Kidney tubule cell (primary cell): ENCODE results near the gene C10orf53.
"Not testable (repeated sequence)": the region's sequence is repeated elsewhere in the genome, so short reads cannot be mapped to it uniquely, and the experiment has no call there.

ENCODE experiments used
- DNase-seq: peaks from one replicate; pipeline ENCODE4 v3.0.0-alpha.2; 2018; ENCODE audit warnings: low spot score

C10orf53 gene

DNA sequence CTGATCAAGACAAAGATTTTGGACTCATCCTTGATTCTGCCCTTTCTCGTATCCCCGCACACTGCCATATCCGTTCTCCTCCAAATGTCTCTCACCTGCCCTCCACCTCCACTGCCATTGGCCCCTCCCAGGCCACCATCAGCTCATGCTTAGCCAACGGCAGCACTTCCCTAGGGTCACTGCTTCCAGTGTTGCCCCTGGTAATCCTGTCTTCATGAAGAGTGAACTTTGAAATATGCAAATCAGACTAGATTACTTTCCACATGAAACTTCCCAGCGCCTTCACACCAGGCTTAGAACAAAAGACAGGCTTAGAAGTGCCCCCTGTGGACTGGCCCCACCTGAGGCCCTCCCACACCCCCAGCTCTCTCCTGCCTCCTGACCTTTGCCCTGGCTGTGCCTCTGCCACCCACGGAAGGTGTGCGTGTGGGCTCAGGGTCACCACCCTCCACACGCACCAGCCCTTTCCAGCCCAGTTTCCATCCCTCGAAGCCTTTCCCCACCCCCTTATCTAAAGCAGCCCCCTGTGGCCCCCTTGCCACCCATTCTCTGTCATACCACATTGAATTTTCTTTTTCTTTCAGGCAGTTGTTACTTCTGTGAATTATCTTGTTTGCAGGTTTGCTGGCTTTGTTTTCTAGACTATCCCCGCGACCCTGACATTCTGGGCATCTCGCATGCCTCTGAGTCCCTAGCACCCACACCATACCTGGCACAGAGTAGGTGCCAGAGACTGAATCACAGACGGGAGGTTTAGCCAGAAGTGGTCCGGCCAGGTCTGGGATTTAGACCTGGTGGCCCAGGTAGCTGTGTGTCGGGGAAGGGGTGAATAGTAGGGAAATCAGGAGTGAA, 26.8 kb upstream of the C10orf53 start:
- DNase-seq = no peak

DNA sequence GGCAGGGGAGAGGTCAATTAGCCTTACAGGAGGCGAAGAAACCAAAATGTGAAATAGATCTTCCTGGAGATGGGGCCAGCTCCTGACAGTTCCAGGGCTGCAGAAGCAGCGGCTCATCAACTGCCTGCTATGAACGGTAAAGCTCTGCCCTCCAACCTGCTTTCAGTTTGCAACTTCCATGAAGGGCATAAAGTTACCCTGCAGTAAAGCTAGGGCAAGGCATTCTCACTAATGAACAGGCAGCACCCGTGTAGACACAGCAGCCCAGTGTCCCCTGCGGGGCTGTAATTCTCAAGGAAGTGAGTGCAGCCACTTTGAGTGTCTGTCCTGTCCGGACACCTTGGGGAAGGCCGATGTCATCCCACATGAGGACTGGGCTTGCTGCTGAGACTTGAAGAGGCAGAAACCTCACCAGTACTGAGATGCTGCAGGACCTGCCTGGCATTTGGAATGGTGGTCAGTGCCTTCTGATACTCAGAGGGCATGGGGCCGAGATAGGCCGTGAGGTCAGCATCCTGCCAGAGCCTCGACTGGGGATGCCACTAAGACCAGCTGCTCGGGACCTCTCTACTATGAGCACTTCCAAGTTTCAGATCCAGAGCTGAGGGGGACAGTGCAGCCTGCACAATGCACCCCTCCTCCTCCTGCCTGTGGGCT, 26.1 kb upstream of the C10orf53 start:
- DNase-seq = no peak

DNA sequence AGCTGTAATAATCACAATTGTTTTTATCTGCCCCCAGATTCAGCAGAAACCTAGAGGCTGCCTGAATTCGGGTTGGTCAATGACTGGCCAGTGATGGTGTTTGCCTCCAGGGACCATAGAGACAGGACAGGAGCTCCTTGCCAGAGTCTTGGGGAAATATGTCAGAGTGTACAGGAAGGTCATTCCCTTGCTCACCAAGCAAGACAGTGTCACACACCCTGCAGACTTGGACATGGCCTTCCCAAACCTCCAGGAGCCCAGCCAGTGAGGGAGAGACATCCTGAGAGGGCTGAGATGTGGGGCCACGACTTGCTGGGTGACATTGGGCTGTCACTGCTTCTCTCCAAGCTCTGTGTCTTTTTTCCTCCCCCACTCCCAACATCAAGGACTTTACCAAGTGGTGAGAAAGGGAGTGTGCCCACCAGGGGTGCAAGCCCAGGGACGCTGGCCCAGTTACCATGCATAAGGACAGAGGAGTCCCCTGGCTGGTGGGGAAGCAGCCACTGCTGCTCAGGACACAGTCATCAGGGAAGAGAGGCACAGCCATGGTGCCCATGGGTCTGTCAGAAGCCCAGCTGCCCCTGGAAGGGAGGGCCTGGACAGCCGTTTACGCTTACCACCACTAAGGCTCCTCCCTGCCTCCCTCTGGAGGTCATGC, 25.3 kb upstream of the C10orf53 start:
- DNase-seq = no peak

DNA sequence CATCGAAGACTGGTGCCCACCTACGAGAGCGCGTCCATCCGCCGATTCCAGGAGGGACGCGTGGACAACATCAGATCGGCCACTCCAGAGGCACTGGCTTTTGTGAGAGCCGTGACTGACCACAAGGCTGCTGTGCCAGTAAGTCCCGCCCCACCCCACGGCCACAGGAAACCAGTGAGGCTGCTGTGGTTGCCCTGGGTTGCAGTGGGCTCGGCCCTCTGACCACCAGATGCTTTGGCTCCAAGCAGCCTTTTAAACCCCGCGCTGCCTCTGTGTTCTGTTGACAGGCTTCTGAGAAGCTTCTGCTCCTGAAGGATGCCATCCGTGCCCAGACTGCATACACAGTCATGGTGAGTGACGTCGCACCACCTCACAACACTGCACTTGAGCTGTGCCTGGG, 24.4 kb upstream of the C10orf53 start:
- no peak for DNase-seq

DNA sequence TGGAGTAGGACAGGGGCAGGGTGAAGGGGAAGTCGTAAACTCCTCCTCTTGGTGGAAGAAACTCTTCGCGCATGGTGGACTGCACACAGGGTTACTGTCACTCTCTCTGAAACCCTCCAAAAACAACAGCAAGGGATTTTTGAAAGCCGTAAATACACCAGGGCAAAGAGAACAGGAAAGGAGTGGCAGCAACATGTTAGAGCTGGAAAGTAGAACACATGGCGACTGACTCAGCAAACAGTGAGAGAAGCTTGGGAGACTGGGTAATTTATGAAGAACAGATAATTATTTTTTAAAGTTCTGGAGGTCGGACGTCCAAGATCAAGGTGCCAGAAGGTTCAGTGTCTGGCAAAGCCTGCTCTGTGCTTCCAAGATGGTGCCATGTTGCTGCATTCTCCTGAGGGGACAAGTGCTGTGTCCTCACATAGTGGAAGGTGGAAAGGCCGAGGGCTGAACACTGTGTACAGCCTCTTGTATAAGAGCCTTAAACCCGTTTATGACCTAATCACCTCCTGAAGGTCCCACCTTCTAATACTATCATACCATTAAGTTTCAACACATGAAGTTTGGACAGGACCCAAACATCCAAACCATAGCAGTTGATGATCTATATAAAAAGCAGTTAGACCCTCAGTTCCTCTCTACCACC, 22.5 kb upstream of the C10orf53 start:
- DNase-seq = no peak

DNA sequence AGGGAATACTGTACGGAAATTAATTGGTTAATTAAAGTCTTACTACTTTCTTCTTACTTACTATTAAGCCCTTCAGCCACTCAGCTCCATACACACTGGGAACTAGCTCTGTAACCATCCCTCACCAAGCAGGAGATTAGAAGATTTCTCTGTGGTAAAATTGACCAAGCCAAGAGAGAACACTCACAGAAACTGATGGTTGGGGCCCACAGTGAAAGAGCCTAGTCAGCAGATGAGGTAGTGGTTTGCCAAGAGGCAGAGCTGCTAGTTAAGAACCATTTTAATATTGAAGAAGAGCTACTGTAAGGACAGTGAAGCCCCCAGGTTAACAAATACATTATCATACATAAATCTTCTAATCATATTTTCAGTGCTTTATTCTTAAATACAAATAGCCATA, 21.8 kb upstream of the C10orf53 start:
- DNase-seq = no peak

DNA sequence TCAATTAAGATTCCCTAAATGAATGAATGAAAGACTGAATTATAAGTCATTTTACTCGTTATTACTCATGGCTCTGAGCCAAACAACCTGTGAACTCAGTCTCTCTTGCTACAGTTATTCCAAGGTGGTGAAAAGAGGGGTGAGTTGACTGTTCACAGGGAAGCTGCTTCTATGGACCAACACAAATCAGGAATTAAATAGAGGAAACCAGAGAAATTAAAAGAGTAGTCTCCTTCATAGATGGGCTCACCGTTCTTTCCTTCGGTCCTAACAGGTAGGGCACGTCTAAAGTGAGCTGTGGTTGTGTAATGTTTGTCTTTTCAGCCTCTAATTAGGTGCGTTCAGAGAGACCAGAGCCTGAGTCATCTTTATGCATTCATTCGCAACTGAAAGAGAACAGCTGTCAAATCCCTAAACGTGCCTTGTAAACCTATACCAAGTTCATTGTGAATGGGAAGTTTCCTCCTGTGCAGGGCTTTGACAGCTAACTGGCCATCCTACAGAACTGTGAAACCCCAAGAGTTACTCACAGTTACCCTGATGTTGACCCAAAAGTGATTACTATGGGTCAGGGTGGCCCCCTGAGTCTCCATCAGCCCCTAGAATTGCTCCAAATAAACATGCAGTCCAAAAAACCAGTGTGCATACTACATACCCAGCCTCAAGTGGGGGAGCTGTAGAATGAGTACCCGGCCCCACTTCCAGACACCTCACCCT, 18.2 kb upstream of the C10orf53 start:
- DNase-seq = peak; percentile 28

DNA sequence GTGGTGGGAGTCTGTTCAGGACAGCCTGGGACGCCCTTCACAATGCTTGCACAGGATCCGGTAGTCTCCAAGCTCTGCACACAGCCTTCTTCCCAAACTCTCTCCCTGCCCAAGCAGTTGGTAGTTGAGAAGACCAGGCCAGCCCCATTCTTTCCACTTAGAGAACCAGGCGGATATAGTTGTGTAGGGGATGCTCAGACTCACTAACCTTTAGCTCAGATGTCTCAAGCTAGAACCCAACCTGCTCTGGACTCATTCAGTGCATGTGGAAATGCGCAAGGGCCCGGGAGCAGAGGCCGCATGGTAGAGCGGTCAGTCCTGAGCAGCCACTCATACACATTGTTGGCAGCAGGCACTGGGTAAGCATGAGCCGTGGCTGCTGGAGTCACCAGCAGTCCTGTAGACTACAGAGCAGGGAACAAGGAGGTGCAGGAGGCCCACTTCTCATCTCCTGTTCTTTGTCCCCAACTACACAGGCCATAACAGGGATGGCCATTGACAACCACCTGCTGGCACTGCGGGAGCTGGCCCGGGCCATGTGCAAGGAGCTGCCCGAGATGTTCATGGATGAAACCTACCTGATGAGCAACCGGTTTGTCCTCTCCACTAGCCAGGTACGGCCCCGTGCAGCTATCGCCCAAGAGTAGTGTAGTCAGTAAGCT, 17.2 kb upstream of the C10orf53 start:
- no peak for DNase-seq

DNA sequence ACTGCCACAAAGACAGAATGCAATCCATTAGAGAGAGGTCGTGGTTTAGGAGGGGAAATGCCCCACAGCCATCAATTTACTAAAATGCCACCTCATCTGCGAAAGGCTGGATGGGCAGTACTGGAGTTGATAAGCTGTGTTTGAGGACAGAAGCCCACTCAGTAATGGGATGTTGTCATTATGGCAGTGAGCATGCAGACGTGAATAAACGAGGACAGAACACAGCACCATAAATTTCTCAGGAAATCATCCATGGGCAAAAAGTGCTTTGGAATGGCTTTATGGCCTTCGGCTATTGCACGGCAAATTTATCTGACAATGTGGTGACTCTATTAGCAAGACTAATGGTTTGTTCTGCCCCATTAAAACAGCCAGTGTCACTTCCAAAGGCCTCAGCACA, 15.9 kb upstream of the C10orf53 start:
- no peak for DNase-seq

DNA sequence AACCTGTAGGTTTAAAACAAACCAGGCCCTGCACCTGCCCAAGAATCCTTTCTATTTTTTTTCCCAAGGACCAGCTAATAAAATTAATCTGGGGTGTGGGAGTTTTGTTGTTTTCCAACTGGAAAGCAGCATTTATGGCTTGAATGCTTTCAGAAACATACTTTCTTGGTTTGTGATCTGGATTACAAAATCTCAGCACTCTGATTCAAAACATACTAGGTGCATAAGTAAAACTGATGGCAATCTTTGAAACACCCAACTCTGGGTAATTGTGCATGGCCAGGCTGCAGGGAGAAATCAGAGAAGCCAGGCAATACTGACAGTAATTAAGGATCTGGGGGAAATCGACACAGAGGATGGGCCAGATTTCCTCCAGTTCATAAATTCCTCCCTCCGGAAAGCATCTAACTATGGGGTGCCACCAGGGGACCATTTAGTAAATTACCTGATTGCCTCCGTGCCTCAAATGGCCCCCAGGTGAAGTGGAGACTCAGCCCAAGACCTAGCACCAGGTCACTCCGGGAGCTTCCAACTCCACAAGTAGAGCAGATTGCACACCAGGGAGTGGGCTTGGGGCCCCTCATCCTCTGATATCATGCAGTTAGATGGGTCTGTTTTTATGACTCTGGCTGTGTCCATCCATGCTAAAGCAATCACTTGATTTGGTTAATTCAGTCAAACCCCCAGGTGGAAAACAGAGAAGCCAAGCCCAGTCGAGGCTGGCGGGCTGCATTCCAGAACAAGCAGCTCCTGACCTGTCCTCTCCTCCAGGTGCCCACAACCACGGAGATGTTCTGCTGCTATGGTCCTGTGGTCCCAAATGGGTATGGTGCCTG, 15.2 kb upstream of the C10orf53 start:
- no peak for DNase-seq

DNA sequence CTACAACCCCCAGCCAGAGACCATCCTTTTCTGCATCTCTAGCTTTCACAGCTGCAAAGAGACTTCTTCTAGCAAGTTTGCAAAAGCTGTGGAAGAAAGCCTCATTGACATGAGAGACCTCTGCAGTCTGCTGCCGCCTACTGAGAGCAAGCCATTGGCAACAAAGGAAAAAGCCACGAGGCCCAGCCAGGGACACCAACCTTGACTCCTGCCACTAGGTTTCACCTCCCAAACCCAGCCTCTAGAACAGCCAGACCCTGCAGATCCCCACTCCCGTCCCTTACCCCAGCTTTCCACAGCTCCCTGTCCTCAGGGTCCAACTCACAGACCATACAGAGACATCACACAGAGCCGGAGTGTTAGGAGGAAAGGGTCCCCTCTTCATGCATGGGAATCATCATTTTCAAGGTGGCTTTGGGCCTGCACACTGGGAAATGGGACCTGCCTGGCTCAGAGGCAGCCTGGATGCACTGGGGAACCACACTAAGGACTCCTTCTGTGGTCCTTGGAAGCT, 14.6 kb upstream of the C10orf53 start:
- DNase-seq = no peak

DNA sequence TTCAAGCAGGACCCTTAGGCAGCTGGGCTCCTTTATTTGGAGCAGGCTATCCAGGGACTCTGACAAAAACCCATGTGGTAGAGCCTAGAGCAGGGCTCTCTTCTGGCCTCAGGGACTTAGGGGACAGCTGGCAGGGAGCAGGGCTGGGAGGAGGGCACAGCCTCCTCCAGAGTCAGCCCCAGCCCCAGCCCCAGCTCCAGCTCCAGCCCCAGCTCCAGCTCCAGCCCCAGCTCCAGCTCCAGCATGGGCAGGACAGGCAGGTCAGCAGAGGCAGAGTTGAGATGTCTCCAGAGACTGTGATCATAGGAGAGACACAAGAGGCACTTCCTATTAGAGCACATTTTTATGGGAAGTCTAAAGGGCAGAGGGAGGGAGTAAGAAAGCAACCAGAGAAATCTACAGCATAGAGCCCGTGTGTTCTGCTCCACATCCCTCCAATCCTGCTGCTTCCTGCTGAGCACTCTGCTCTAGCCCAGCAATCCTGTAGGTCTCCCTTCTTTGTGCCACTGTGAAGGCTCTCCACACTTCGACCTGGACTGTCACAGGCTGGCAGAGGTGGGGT, 13.3 kb upstream of the C10orf53 start:
- DNase-seq = no peak

DNA sequence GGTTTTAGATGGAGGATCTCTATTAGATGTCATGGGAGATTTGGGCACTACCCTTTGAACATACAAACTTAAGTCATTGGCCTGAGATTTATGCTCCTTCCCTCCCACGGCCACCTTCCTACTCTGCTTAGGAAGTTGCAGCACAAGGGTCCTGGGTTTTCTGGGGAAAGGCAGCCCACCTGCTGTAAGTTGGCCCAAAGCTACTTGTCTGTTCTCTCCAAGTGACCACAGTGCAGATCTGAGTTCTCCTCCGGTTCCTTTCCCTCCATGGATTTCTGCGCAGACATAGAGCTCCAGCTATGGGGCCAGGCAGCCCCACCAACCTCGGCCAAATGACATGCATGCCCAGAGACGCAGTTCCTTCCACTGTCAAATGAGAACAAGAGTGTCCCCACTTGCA, 12.8 kb upstream of the C10orf53 start:
- DNase-seq = no peak

DNA sequence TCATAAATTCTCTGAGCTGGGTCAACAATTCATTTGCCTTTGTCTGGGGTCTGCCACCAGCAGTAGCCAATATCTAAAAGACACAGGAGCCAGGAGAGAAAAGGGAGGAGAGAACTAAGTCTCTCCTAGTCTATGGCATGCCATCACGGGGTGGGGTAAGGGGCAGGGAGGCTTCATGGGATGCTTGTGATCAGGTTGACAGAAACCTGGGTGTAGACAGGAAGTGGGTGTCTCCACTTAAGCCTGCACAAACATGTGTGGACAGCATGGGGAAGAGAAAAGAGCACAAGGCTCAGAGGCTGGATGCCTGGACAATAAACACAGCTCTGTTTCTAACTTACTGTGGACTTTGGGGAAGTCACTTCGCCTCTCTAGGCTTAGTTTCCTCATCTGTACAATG, 11.5 kb upstream of the C10orf53 start:
- DNase-seq = no peak

DNA sequence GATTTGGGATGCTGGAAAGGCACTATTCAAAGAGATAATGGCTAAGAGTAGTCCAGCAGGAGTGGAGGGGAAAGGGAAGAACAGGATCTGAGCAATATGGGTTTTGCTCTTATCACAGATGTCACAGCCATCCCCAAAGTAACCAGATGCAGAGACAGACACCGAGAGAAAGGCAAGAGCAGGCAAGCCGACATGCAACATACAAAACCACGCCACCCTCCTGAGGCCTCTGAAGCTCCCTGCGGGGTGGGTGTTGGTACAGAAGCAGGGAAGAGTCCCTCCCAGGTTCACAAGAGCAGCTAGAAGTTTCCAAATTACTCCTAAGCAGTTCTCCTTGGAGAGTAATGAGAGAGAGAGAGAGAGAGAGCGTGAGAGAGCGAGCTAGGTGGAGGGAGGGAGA, 10.8 kb upstream of the C10orf53 start:
- DNase-seq = no peak

DNA sequence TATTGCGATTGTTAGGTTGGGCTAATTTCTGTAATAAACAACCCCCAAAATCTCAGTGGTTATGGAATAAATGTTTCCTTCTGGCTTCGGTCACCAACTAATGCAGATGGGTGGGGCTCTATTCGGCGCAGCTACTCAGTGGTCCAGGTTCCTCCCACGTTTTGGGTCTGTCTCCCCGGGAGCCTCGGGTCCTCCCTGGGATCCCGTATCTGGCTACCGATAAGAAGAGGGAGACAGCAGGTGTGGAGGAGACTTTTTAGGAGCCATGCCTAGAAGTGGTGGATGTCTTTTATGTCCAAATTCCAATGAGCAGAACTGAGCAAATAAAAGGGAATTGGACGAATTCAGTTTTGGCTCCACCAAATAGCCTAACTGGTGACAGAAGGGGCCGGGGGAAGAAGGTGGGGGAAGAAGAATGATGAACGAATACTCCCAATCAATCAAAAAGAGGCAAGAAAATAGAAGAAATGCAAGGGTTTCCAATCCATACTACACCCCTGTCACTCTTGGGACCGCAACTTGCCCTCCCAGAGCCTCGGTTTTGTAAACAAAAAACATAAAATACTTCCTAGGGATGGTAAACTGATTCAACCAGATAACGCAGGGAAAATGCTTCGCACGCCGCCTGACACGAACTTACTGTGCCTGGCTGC, 498 bp upstream of the C10orf53 start:
- no peak for DNase-seq

DNA sequence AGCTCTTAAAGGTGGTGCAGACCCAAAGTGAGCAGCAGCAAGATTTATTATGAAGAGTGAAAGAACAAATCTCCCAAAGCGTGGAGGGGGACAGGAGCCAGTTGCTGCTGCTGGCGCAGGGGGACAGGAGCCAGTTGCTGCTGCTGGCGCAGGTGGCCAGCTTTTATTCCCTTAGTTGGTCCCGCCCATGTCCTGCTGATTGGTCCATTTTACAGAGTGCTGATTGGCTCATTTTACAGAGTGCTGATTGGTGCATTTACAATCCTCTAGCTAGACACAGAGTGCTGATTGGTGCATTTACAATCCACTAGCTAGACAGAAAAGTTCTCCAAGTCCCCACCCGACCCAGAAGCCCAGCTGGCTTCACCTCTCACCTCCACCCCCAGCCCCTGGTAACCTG, 3.0 kb downstream of the C10orf53 start:
- not testable (repeated sequence) for DNase-seq

DNA sequence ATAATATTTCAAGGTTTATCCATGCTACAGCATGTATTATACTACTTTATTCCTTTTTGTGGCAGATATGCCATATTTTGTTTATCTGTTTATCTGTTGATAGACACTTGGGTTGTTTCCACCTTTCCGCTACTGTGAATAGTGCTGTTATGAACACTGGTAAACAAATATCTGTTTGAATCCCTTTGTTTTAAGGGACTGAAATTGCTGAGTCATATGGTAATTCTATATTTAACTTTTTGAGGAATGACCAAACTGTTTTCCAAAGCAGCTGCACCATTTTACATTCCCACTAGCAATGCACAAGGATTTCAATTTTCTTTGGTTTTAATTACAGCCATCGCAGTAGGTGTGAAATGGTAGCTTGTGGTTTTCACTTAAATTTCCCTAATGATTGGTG, 3.4 kb downstream of the C10orf53 start:
- DNase-seq = no peak

DNA sequence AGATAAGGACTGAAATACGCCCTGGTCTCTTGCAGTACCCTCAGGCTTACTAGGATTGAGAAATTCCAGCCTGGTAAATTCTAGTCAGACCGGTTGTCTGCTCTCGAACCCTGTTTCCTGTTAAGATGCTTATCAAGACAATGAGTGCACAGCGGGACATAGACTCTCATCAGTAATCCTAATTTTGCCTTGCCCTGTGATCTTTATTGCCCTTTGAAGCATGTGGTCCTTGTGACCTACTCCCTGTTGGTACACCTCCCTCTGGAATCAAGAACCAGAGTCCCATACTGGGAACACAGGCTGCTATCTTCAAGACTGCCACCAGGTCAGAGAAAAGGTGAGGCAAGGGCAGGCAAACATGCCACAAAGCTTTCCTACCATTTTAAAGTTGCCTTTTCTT, 7.2 kb downstream of the C10orf53 start:
- no peak for DNase-seq
